MCF 10A (cell line): ENCODE measurements around the gene WDR27. TPM values are rescaled to one million over a fixed set of nuclear protein-coding genes. Genes with fewer than 3 reads are reported as not detected.

ENCODE experiments used
- BruUV-seq: library from RNA; stranded (reverse); fragments of 400-500 nt; replicated peaks from 2 replicates; lab custom pipeline; 2021; lab: Mats Ljungman, UMichigan
- CTCF ChIA-PET: fragments of 300-600 bp; sonication (Branson Sonifier 250); formaldehyde crosslinking; extraction: SDS; loops from one replicate; lab custom pipeline; 2021; ENCODE audit warnings: antibody characterized with exemption, inconsistent platforms; lab: Yijun Ruan, JAX
- POLR2A ChIA-PET: fragments of 300-600, 350-650 bp; sonication (Branson Sonifier 250); formaldehyde crosslinking; extraction: SDS; loops from one replicate; lab custom pipeline; 2020; ENCODE audit warnings: antibody characterized with exemption, inconsistent platforms; lab: Yijun Ruan, JAX
- DNase-seq: peaks from one replicate; pipeline ENCODE4 v3.0.0-alpha.2; 2018; ENCODE audit not compliant: unreplicated experiment
- H3K27ac Mint-ChIP-seq: one replicate; pipeline ENCODE4 v1.8.0; 2022; ENCODE audit warnings: mild to moderate bottlenecking, low read depth, mixed read lengths; ENCODE audit not compliant: unreplicated experiment
- H3K27me3 Mint-ChIP-seq: one replicate; pipeline ENCODE4 v1.8.0; 2022; ENCODE audit warnings: mixed read lengths; ENCODE audit not compliant: insufficient read depth, unreplicated experiment
- H3K36me3 Mint-ChIP-seq: one replicate; pipeline ENCODE4 v1.8.0; 2022; ENCODE audit warnings: mild to moderate bottlenecking, moderate library complexity, mixed read lengths; ENCODE audit not compliant: insufficient read depth, unreplicated experiment
- H3K4me1 Mint-ChIP-seq: one replicate; pipeline ENCODE4 v1.8.0; 2022; ENCODE audit warnings: mixed read lengths; ENCODE audit not compliant: insufficient read depth, unreplicated experiment
- H3K4me3 Mint-ChIP-seq: one replicate; pipeline ENCODE4 v1.8.0; 2022; ENCODE audit warnings: mild to moderate bottlenecking, moderate library complexity, mixed read lengths; ENCODE audit not compliant: unreplicated experiment
- H3K9me3 Mint-ChIP-seq: one replicate; pipeline ENCODE4 v1.8.0; 2022; ENCODE audit warnings: mixed read lengths; ENCODE audit not compliant: unreplicated experiment
- CTCF ChIP-seq: fragments of 200-600 bp; IDR thresholded peaks from one replicate; pipeline ENCODE4 v1.8.0; 2022; ENCODE audit warnings: antibody characterized with exemption, mild to moderate bottlenecking; ENCODE audit not compliant: unreplicated experiment
- intact Hi-C: fragments of 100-400 bp; cut with micrococcal nuclease; formaldehyde crosslinking; loops from 2 replicates; pipeline ENCODE4 v1.14.1; 2022
- total RNA-seq: library from RNA; stranded (reverse); gene quantifications from 2 replicates; pipeline ENCODE4 v1.2.3, GENCODE V29; 2022

WDR27 gene
- total RNA-seq, 1 experiment from 2014 or later, result 80.6 TPM

GRCh38 chr6:169724494-169725124 lies 22.8 kb upstream of the WDR27 start, which contains the start of gene PHF10:
PHF10 (minus strand) TSS chr6:169724500; CDS start chr6:169723931, 569 bp downstream.
- H3K9me3 Mint-ChIP-seq, result no peaks in the 10 kb centered on the region
- ChIA-PET POLR2A (interaction anchor here (0.7 to 5.6 kb wide), 4 partner anchors 16 to 156 kb away, joined by 3 to 102 read pairs (median 38); partner anchors contain the start of genes C6orf120, DYNLT2, ERMARD and WDR27), CTCF (interaction anchor here (1.4 kb wide), 1 partner anchor 23 kb away, joined by 3 read pairs; no protein-coding TSS in a partner anchor)
- H3K4me3 Mint-ChIP-seq, result peak within 1 kb of the TSS; percentile 90
- DNase-seq, result peak; percentile 32
- TF ChIP-seq CTCF, result no peak
- no peaks in the 10 kb centered on the region for H3K27me3 Mint-ChIP-seq
- intact Hi-C loops, result no loop called here
- peaks cover 5% of the 10 kb centered on the region for H3K4me1 Mint-ChIP-seq
- BruUV-seq, result no TSS peak
- H3K36me3 Mint-ChIP-seq, result no peaks in the 10 kb centered on the region
- H3K27ac Mint-ChIP-seq, result peak within 1 kb of the TSS; percentile 70

DNA sequence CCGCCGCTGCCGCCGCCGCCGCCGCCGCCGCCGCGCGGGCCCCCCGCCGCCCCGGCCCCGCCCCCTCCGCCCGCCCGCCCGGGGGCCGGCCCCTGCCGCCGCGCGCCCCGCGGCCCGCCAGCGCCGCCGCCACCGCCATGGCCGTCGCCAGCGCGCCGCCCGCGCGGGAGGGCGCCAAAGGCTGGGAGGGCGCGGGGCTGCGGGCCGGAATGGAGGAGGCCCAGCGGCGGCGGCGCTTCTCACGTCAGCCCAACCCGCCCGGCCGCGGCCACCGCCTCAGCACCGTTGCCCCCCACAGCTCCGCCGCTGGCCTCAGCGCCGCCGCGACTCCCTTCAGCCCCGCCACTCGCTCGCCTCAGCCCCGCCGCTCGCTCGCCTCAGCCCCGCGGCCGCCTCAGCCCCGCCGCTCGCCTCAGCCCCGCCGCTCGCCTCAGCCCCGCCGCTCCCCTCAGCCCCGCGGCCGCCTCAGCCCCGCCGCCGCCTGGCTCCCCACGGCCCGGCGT lies 22.2 kb upstream of the WDR27 start:
- H3K36me3 Mint-ChIP-seq, result no peaks in the 10 kb centered on the region
- H3K27me3 Mint-ChIP-seq, result no peaks in the 10 kb centered on the region
- CTCF ChIA-PET, result no interaction called here
- H3K4me3 Mint-ChIP-seq, result peak overlapping the region; percentile 59
- H3K9me3 Mint-ChIP-seq, result no peaks in the 10 kb centered on the region
- TF ChIP-seq CTCF, result no peak
- BruUV-seq, result no TSS peak
- peak; percentile 26 for DNase-seq
- H3K27ac Mint-ChIP-seq, result no peak overlapping the region
- intact Hi-C loops, result loop anchor here (2.0 kb wide), 1 partner anchor 695 kb away; no protein-coding TSS in a partner anchor
- POLR2A ChIA-PET, result interaction anchor here (0.7 to 5.6 kb wide), 7 partner anchors 14 to 829 kb away, joined by 3 to 102 read pairs (median 27); partner anchors contain the start of genes C6orf120, DYNLT2, ERMARD and PSMB1
- H3K4me1 Mint-ChIP-seq, result peaks cover 9% of the 10 kb centered on the region

DNA sequence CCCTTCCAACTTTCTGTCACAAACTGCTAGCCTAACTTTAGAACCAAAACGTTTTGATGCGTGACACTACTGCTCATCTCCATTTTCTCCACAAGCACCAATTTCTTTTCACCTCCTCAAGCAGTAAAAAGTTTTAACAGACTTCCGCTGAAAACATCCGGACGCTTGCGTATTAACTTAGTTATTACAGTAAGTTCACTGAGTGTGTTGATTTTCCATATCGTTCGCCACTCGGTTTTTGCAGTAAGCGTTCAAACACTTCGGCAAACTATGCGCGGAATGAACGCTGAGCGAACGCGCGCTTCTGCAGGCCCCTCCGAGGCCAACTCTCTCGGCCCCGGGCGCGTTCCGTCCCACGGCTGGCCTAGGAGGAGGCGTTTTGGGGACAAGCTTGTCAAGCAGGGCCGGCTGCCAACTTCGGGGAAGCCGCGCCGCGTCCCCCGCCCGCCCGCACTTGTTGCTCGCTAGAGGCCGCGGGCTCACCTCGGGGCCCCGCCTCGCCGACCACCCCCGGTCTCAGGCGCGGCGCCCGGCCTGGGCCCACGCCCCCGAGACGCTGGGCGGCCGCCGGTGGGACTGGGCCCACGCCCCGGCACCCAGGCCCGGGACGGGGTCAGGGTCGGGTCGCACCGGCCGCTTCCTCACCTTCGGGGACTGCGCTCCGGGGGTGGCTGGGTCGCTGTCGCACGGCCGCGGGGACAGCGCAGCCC lies 21.5 kb upstream of the WDR27 start:
- peak overlapping the region; percentile 90 for H3K4me3 Mint-ChIP-seq
- no peaks in the 10 kb centered on the region for H3K27me3 Mint-ChIP-seq
- BruUV-seq, result no TSS peak
- intact Hi-C loops, result loop anchor here (2.0 kb wide), 1 partner anchor 695 kb away; no protein-coding TSS in a partner anchor
- TF ChIP-seq CTCF, result no peak
- ChIA-PET POLR2A (interaction anchor here (0.7 to 5.6 kb wide), 11 partner anchors 8 to 830 kb away, joined by 3 to 102 read pairs (median 8); partner anchors contain the start of genes C6orf120, DYNLT2, ERMARD and PSMB1), CTCF (interaction anchor here (2.0 kb wide), 1 partner anchor 22 kb away, joined by 8 read pairs; no protein-coding TSS in a partner anchor)
- DNase-seq, result peak; percentile 56
- H3K9me3 Mint-ChIP-seq, result no peaks in the 10 kb centered on the region
- peaks cover 1% of the 10 kb centered on the region for H3K36me3 Mint-ChIP-seq
- H3K27ac Mint-ChIP-seq, result peak overlapping the region; percentile 70
- peaks cover 10% of the 10 kb centered on the region for H3K4me1 Mint-ChIP-seq
